A549 treated with CpdA at 1 μM for 4 hours (cell line): Measurements from ENCODE around the gene PALD1. TPM values are rescaled to one million over a fixed set of nuclear protein-coding genes. Genes with fewer than 3 reads are reported as not detected.

Experiments used
- total RNA-seq: library from RNA; stranded (reverse); fragments of 200-300 nt; extraction: Qiagen RNA extraction; gene quantifications from 5 replicates; pipeline ENCODE4 v1.2.3, GENCODE V29; 2022; ENCODE audit warnings: low read depth

PALD1 gene
- 5.5 to 7.8 TPM (median 6.9 TPM) in 5 replicates for total RNA-seq

DNA sequence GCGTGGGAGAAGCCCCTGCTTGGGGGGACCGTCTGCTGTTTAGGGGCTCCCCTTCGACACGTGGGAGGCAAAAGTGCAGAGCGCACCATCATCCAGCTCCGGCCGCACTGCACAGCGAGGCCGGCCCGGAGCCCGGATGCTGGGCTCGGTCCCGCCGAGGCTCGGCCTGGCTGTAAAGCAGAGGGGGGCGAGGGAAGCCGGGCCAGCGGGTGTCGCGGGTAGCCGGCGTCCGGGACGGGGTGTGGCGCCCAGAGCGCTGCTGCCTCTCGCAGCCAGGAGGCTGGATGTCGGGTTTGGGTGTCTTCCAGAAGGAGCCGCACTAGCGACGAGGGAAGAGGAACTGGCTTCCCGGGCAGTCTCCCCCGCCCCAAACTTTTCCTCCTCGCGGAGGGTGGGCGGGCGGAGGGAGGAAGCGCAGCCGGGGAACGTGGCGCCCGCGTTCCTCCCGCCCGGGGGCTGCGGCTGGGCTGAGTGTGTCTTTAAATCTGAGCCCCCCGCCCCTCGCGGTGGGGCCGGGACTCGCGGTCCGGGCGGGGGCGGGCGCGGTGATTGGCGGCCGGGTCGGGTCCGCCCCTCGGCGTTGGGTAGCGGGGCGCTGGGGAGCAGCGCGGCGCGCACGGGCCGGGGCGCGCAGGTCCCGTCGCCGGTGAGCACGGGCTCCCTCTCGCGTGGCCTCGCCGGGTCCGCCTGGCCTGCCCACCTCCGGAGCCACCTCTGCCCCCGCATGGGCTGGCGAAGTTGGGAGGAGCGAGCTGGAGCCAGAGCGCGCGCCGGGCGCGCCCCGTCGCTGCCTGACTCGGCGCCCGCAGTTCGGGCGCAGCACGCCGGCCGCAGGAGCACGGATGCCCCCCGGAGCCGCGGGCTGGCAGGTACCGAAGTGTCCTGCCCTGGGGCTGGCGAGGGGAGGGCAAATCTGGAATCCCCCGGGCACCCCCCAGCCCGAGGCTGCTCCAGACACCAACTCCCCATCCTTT, at the start of gene PALD1:
Gene PALD1 (plus strand): TSS at position 577 of the 974 bp plus-strand sequence. CDS start 47,185 bp downstream, outside the sequence.

DNA sequence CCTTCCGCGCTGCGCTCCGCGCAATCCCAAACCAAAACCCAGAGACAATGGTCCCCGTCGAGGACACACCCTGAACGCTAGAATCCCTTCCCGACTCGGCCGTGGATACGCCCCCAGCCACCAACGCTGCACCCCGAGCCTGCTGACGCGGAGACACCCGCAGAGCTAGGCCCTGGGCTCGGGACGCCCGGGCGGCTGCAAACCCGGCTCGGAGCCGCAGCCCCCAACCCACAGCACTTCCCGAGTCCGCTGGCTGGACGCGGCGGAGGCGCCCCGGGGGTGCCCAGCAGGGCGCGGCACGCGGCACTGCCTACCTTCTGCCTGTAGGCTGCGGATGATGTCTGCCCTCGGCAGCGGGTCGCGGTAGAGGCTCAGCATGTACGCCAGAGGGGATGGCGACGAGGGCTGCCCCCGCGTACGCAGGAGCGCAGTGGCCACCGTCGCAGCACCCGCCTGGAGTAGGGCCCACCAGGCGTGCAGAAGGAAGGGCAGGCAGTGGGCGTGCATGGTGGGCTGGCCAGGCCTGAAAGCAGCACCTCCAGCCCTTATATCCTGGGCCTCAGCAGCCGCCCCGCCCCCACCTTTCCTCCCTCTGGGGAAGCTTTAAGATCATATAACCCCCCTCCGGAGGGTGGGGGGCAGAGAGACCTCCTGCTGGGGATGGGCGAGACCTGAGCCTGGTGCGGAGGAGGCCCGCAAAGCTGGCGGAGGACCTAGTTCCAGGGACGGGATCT, 37.2 kb upstream of the PALD1 start, which contains the start of gene NODAL:
Gene NODAL (minus strand): TSS at position 521 of the 734 bp plus-strand sequence. CDS start 14 bp downstream, at position 507.

DNA sequence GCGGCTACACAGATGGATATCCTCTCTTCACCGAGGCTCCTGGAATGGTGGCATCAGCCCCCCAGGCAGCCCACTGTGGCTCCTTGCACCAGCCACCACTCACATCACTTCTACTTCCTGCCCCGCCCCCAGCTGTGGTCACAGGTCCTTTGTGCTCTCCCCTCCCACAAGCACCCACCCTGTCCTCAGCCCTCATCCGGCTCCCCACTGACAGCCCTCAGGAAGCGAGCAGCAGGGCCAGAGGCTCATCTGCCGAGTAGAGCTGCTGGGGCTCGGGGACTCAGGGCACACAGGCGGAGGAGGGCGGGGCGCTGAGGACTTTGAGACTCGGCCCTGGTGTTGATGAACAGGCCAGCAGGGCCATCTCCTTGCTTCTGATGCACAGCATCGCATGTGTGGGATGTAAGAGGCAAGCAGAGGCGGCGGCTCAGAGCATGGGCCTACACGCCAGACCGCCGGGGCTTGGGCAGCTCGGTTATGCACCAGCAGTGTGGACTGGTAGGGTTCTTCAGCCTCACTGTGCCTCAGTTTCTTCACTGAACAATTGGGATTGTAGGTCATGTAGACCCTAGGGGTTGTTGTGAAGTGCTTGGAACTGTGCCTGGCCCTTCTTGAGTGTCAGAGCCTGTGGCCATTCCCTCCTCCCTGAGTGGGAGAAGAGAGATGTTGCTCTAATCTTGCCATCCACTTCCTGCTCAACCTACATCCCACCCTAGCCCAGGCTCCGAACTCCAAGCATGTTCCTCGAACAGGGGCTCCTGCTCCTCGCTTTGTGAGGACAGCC, 124.3 kb downstream of the PALD1 start, which contains the start of gene PRF1:
Gene PRF1 (minus strand): TSS at position 77 of the 784 bp plus-strand sequence. CDS start 1,839 bp downstream, outside the sequence.

Other genes with a start within 250 kb of the PALD1 start
- gene PPA1, start 245.3 kb upstream of the PALD1 start, total RNA-seq, result 179 to 224 TPM (median 197 TPM) in 5 replicates
- gene NPFFR1, start 194.8 kb upstream of the PALD1 start, total RNA-seq, result not detected in 5 replicates
- gene LRRC20, start 96.1 kb upstream of the PALD1 start, total RNA-seq, result 15.8 to 21.6 TPM (median 17.3 TPM) in 5 replicates
- 12.4 to 16.3 TPM (median 14.8 TPM) in 5 replicates for gene EIF4EBP2, start 74.6 kb upstream of the PALD1 start, total RNA-seq
- not detected in 5 replicates for gene NODAL, start 37.1 kb upstream of the PALD1 start, total RNA-seq
- 0.05 TPM in 1 of 5 replicates, not detected in the others for gene PRF1, start 124.0 kb downstream of the PALD1 start, total RNA-seq
- gene ADAMTS14, start 193.7 kb downstream of the PALD1 start, total RNA-seq, result 0.07 to 0.13 TPM (median 0.10 TPM) in 5 replicates